ENCODE measurements around the gene H3-3A.

- no peak for TF ChIP-seq POLR2A (IDR thresholded peaks at IDR 0.05)
- TF ChIP-seq CTCF (IDR thresholded peaks at IDR 0.05) = no peak
- TF ChIP-seq EP300 (IDR thresholded peaks at IDR 0.05) = no peak
- peak; percentile 2 to 88 (median 67) for TF ChIP-seq POLR2AphosphoS5 (IDR thresholded peaks at IDR 0.05)
Observed at GRCh38 chr1:226034482-226034881, 28.0 kb upstream of the H3-3A start.

Measured in suprapubic skin (tissue), 4 donors.